Measurements from ENCODE around the gene GET3. TPM values are rescaled to one million over a fixed set of nuclear protein-coding genes. Genes with fewer than 3 reads are reported as not detected.

GET3 gene
- total and polyA plus RNA-seq, 2 donors (not counting 3 experiments of a cell fraction or from before 2014, with no cell fraction given): 74.8 to 197 TPM

DNA sequence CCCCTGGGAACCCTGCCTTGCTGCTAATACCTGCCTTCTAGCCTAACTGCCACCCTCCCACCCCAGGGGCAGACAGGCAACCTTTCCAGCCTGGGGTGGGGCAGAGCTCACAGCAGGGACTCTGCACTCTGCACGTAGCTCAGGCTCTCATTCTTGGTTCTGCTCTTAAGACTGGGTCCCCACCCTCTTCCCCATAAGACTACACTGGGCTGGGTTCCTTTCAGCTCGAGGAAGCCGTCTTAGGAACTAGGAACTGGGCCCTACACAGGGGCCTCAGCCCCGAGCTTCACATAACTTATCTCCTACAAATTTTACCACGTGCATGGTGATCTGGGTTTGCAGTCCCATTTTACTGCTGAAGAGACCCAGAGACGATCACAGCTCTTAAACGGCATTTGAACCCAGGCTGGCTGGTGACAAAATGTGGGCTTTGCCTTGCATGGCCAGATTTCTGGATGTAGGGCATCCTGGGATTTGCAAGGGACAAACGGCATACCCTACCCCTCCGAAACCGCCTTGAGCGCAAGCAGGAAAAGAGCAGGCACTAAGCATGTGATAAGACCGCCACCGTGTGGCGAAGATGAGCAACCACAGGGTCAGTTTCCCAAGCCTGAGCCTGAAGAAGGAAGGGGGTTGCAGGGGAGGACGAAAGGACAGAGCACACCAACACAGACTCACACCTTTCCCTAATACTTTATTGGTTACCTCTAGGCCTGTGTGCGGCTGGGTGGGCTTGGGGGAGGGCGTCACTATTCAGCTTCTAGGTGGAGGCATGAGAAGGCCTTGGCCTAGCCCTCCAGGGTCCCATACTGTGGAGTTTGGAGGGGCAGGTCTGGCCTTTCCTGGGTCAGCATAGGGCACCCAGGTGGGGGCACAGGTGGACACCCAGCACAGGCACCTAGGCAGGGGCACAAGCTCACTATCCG, 59.1 kb downstream of the GET3 start:
- dilution Hi-C loops (cut with MboI; ENCODE audit: extremely low pct_ligation_motif_present, low sequenced_read_pairs) (no loop called here), intact Hi-C loops (cut with micrococcal nuclease) (loop anchor here (1.0 to 2.0 kb wide), 6 partner anchors 19 to 116 kb away; partner anchors contain the start of gene DHPS)
- H2AFZ ChIP-seq (ENCODE audit: low read depth, low read length): no peak overlapping the region
- H3K27me3 ChIP-seq (ENCODE audit: control insufficient read depth in 2 of 2, insufficient read depth in 2 of 2, low read length in 2 of 2): no peaks in the 10 kb centered on the region
- DNase-seq (ENCODE audit: low read depth, low spot score) (peak; percentile 80), FAIRE-seq (peak; percentile 97)
- peaks cover 18% of the 10 kb centered on the region for H3K4me1 ChIP-seq (ENCODE audit: control insufficient read depth, extremely low read depth, insufficient read depth, low read length)
- H3K9ac ChIP-seq (replicated peaks; ENCODE audit: extremely low read depth, insufficient read depth, low read length): no peak overlapping the region
- peaks cover 0 to 12% of the 10 kb centered on the region in 2 experiments for H3K36me3 ChIP-seq (ENCODE audit: control insufficient read depth in 2 of 2, extremely low read depth in 1 of 2, insufficient read depth in 2 of 2, low read length in 2 of 2)
- H3K27ac ChIP-seq (ENCODE audit: insufficient read depth, low read depth, low read length): no peak overlapping the region
- no peaks in the 10 kb centered on the region for H3K9me3 ChIP-seq (replicated peaks; ENCODE audit: control insufficient read depth, insufficient read depth, low read length)
- H4K20me1 ChIP-seq (replicated peaks; ENCODE audit: control insufficient read depth, extremely low read depth, insufficient read depth, low read length): no peaks in the 10 kb centered on the region
- peaks cover 27% of the 10 kb centered on the region for H3K79me2 ChIP-seq (ENCODE audit: control insufficient read depth, insufficient read depth, low read length)
- H3K4me3 ChIP-seq (replicated peaks in 1 of 3; ENCODE audit: insufficient read depth in 1 of 3, low read depth in 1 of 3, low read length in 3 of 3): no peak overlapping the region
- ChIA-PET CTCF (interaction anchor here (0.6 to 13.8 kb wide), 13 partner anchors 9 to 165 kb away, joined by 3 to 524 read pairs (median 5); partner anchors contain the start of gene HOOK2), POLR2A (interaction anchor here (1.0 to 1.1 kb wide), 3 partner anchors 19 to 31 kb away, joined by 3 to 7 read pairs (median 4); no protein-coding TSS in a partner anchor)
- H3K4me2 ChIP-seq (ENCODE audit: insufficient read depth, low read length): no peak overlapping the region
- no peaks in the 10 kb centered on the region for H3K9me1 ChIP-seq (replicated peaks; ENCODE audit: control insufficient read depth, extremely low read depth, insufficient read depth, low read length)
- no TSS peak for BruUV-seq (replicated peaks)
- TF ChIP-seq EZH2 (IDR thresholded peaks at IDR 0.05; ENCODE audit: borderline replicate concordance, low read depth, low read length, severe bottlenecking): no peak
- TF ChIP-seq, protein P1, sequence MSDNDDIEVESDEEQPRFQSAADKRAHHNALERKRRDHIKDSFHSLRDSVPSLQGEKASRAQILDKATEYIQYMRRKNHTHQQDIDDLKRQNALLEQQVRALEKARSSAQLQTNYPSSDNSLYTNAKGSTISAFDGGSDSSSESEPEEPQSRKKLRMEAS (IDR thresholded peaks at IDR 0.05; ENCODE audit: insufficient read depth, insufficient read length): no peak
- peak; percentile 89 to 90 for TF ChIP-seq CTCF (IDR thresholded peaks at IDR 0.05; ENCODE audit: extremely low read depth in 1 of 2, insufficient read depth in 1 of 2, low read depth in 1 of 2, low read length in 2 of 2)
- TF ChIP-seq MYC (IDR thresholded peaks at IDR 0.05; ENCODE audit: low read depth, low read length): no peak

Data from endothelial cell of umbilical vein (primary cell).